Measurements from ENCODE around the gene LRMDA.

GRCh38 chr10:76447578-76447977, 1016.2 kb downstream of the LRMDA start:
- TF ChIP-seq CTCF (IDR thresholded peaks at IDR 0.05) = no peak
- no peak for TF ChIP-seq POLR2AphosphoS5 (IDR thresholded peaks at IDR 0.05)
- TF ChIP-seq EP300 (IDR thresholded peaks at IDR 0.05) = no peak
- no peak for TF ChIP-seq POLR2A (IDR thresholded peaks at IDR 0.05)
